ENCODE measurements around the gene TFR2.

DNA sequence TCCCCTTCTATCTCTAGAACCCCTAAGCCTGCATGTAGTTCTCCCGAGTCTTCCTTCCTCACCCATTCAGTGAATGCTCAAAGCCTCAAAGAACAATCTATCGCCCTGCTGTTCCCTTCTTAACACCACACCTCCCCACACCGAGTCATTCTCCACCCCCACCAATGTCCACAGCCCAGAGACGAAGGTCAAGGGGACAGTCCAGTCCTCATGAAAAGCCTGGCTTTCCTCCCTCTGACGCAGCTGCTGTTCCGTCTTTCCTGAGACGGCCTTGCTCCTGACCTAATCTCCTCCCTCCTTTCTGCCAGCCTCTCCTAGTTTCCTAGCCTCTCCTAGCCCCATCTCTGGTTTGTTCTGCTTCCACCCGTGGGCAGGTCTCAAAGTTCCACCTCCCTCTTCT, 19.8 kb downstream of the TFR2 start:
- TF ChIP-seq, protein P1, sequence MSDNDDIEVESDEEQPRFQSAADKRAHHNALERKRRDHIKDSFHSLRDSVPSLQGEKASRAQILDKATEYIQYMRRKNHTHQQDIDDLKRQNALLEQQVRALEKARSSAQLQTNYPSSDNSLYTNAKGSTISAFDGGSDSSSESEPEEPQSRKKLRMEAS (IDR thresholded peaks at IDR 0.05): no peak
- TF ChIP-seq, protein P2, sequence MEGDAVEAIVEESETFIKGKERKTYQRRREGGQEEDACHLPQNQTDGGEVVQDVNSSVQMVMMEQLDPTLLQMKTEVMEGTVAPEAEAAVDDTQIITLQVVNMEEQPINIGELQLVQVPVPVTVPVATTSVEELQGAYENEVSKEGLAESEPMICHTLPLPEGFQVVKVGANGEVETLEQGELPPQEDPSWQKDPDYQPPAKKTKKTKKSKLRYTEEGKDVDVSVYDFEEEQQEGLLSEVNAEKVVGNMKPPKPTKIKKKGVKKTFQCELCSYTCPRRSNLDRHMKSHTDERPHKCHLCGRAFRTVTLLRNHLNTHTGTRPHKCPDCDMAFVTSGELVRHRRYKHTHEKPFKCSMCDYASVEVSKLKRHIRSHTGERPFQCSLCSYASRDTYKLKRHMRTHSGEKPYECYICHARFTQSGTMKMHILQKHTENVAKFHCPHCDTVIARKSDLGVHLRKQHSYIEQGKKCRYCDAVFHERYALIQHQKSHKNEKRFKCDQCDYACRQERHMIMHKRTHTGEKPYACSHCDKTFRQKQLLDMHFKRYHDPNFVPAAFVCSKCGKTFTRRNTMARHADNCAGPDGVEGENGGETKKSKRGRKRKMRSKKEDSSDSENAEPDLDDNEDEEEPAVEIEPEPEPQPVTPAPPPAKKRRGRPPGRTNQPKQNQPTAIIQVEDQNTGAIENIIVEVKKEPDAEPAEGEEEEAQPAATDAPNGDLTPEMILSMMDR (IDR thresholded peaks at IDR 0.05 in 2 of 3, conservative IDR thresholded peaks at IDR 0.05 in 1 of 3; ENCODE audit: borderline replicate concordance in 1 of 3, insufficient read depth in 1 of 3, low read depth in 2 of 3, low read length in 2 of 3): no peak
- TF ChIP-seq POLR2A (IDR thresholded peaks at IDR 0.05; ENCODE audit: borderline replicate concordance, extremely low read depth, insufficient read depth, insufficient read length) (no peak), CEBPB (IDR thresholded peaks at IDR 0.05; ENCODE audit: low read depth) (no peak), EGR1 (IDR thresholded peaks at IDR 0.05; ENCODE audit: low read depth) (no peak), SRF (IDR thresholded peaks at IDR 0.05; ENCODE audit: low read depth) (no peak), ZFX (IDR thresholded peaks at IDR 0.05) (no peak), EZH2phosphoT487 (IDR thresholded peaks at IDR 0.05; ENCODE audit: borderline replicate concordance) (no peak), EZH2 (IDR thresholded peaks at IDR 0.05) (no peak), ELF1 (IDR thresholded peaks at IDR 0.05; ENCODE audit: borderline replicate concordance, low read depth) (no peak), CBX3 (IDR thresholded peaks at IDR 0.05; ENCODE audit: low read depth) (no peak), POLR2AphosphoS5 (IDR thresholded peaks at IDR 0.05; ENCODE audit: low read depth, low read length) (no peak)

All from HCT116 (cell line).